K562 (cell line): Measurements from ENCODE around the gene UFL1. TPM values are rescaled to one million over a fixed set of nuclear protein-coding genes. Genes with fewer than 3 reads are reported as not detected.
A peak's percentile ranks its signal among the peaks of the same experiment; 100 is the strongest.

Experiments used
- ATAC-seq: fragments of 200-7000 bp; cut with Tn5 transposase; 3 replicates; pipeline ENCODE4 v1.9.1; 2020; ENCODE audit warnings: moderate library complexity
- BruUV-seq: library from RNA; stranded (reverse); fragments of 400-500 nt; replicated peaks from 2 replicates; lab custom pipeline; 2021; lab: Mats Ljungman, UMichigan
- CTCF ChIA-PET: fragments of 300-600 bp; formaldehyde crosslinking; extraction: SDS; loops from one replicate; lab custom pipeline; 2021; ENCODE audit warnings: low intra/inter-chr PET ratio; lab: Yijun Ruan, JAX
- POLR2A ChIA-PET: fragments of 300-600, 350-650 bp; sonication (Branson Sonifier 250); formaldehyde crosslinking; extraction: SDS; loops from one replicate; lab custom pipeline; 2021; ENCODE audit warnings: antibody characterized with exemption, inconsistent platforms; lab: Yijun Ruan, JAX
- DNase-seq, 4 experiments: peaks; one replicate each; pipeline versions ENCODE4 v3.0.0 to v3.0.0-alpha.2; 2011 to 2018; ENCODE audit warnings: low spot score in 3 of 4, mixed read lengths in 3 of 4; ENCODE audit errors: extremely low read depth in 1 of 4
- FAIRE-seq: peaks from 2 replicates; lab custom pipeline; 2011; peaks lifted over from hg19 to GRCh38; lab: Jason Lieb, UNC
- H2AFZ ChIP-seq: 2 replicates; pipeline ENCODE4 v1.6.0; 2011; ENCODE audit warnings: low read depth, low read length, control low read depth, inconsistent platforms
- H3K27ac ChIP-seq: fragments of 200-600 bp; 3 replicates; pipeline ENCODE4 v1.8.0; 2011; ENCODE audit warnings: low read depth, mild to moderate bottlenecking, control low read depth, inconsistent platforms, low read length, moderate library complexity, mixed read lengths; ENCODE audit errors: extremely low read depth
- H3K27me3 ChIP-seq, 2 experiments: fragments of 300-600 bp in 1 of 2; 2 replicates in 1 of 2; 3 replicates in 1 of 2; pipeline versions ENCODE4 v1.6.0 to v1.8.0; 2011; ENCODE audit warnings: inconsistent platforms in 2 of 2, low read length in 2 of 2, mild to moderate bottlenecking in 1 of 2, mixed read lengths in 1 of 2, moderate library complexity in 1 of 2; ENCODE audit not compliant: control insufficient read depth in 2 of 2, insufficient read depth in 2 of 2
- H3K36me3 ChIP-seq: fragments of 300-600 bp; 3 replicates; pipeline ENCODE4 v1.8.0; 2011; ENCODE audit warnings: mild to moderate bottlenecking, low read length, inconsistent platforms; ENCODE audit not compliant: control insufficient read depth, insufficient read depth
- H3K4me1 ChIP-seq, 2 experiments: fragments of 200-600 bp in 1 of 2; replicated peaks in 1 of 2; 2 replicates in 1 of 2; 3 replicates in 1 of 2; pipeline versions ENCODE4 v1.5.1 to v1.8.0; 2011; ENCODE audit warnings: inconsistent platforms in 2 of 2, low read length in 2 of 2, mild to moderate bottlenecking in 1 of 2, mixed read lengths in 1 of 2, moderate library complexity in 1 of 2; ENCODE audit not compliant: control insufficient read depth in 2 of 2, insufficient read depth in 2 of 2
- H3K4me2 ChIP-seq: 2 replicates; pipeline ENCODE4 v1.6.1; 2011; ENCODE audit warnings: low read length, control low read depth, inconsistent platforms, mixed read lengths; ENCODE audit not compliant: insufficient read depth
- H3K4me3 ChIP-seq: fragments of 200-600 bp; sonication (generic), shearing (Covaris generic); 2 replicates; pipeline ENCODE4 v1.5.1; 2016; ENCODE audit warnings: control low read depth, inconsistent platforms
- H3K79me2 ChIP-seq: fragments of 200-600 bp; 3 replicates; pipeline ENCODE4 v1.8.0; 2011; ENCODE audit warnings: low read length, inconsistent platforms; ENCODE audit not compliant: control insufficient read depth, insufficient read depth
- H3K9ac ChIP-seq, 2 experiments: 2 replicates each; pipeline versions ENCODE4 v1.6.0 to v1.6.1; 2011; ENCODE audit warnings: low read depth in 2 of 2, low read length in 2 of 2, control low read depth in 1 of 2, inconsistent platforms in 1 of 2, mild to moderate bottlenecking in 1 of 2, mixed read lengths in 1 of 2; ENCODE audit not compliant: insufficient read depth in 1 of 2
- H3K9me1 ChIP-seq: one replicate; pipeline ENCODE4 v1.6.0; 2011; ENCODE audit warnings: inconsistent platforms, mild to moderate bottlenecking, low read length, moderate library complexity; ENCODE audit not compliant: control insufficient read depth, insufficient read depth
- H3K9me3 ChIP-seq: replicated peaks from 2 replicates; pipeline ENCODE4 v1.5.1; 2011; ENCODE audit warnings: low read depth, low read length, inconsistent platforms; ENCODE audit not compliant: control insufficient read depth, insufficient read depth
- H4K20me1 ChIP-seq: replicated peaks from 2 replicates; pipeline ENCODE4 v1.6.1; 2011; ENCODE audit warnings: low read length, inconsistent platforms, mixed read lengths; ENCODE audit not compliant: control insufficient read depth, insufficient read depth
- ATF3 ChIP-seq, 2 experiments: fragments of 450-650 bp in 1 of 2; sonication (generic) in 1 of 2; formaldehyde crosslinking in 1 of 2; IDR thresholded peaks in 1 of 2; conservative IDR thresholded peaks in 1 of 2; 2 replicates each; pipeline versions ENCODE4 v1.6.1 to v1.8.1; 2016 to 2023; ENCODE audit warnings: mild to moderate bottlenecking in 2 of 2, moderate library complexity in 2 of 2, inconsistent platforms in 1 of 2, missing genetic modification reagents in 1 of 2
- CUX1 ChIP-seq: fragments of 200-800 bp; sonication (Bioruptor generic); IDR thresholded peaks from 2 replicates; pipeline ENCODE4 v1.6.1; 2016; ENCODE audit warnings: missing genetic modification characterization, missing compliant biosample characterization
- HMGN3 ChIP-seq: IDR thresholded peaks from 2 replicates; pipeline ENCODE4 v1.6.1; 2011; ENCODE audit warnings: borderline replicate concordance, low read depth, mild to moderate bottlenecking, mixed read lengths, low read length; ENCODE audit not compliant: insufficient read length; ENCODE audit errors: extremely low read depth
- NUFIP1 ChIP-seq: fragments of 450-650 bp; IDR thresholded peaks from 2 replicates; pipeline ENCODE4 v1.6.1; 2018; ENCODE audit not compliant: partially characterized antibody
- PTTG1 ChIP-seq: fragments of 450-650 bp; IDR thresholded peaks from 2 replicates; pipeline ENCODE4 v1.6.1; 2016; ENCODE audit warnings: low read depth, mild to moderate bottlenecking, missing genetic modification characterization, missing compliant biosample characterization
- TCF15 ChIP-seq: fragments of 250-450 bp; sonication (Bioruptor Pico); IDR thresholded peaks from 2 replicates; pipeline ENCODE4 v1.8.0; 2022; ENCODE audit warnings: moderate library complexity, mild to moderate bottlenecking, inconsistent platforms
- WGBS: fragments of 100-300 bp; shearing (Covaris generic); methylation state at CpG from one replicate; pipeline ENCODE4 v1.1.6; 2016; ENCODE audit warnings: low coverage, mixed read lengths; ENCODE audit not compliant: insufficient coverage; ENCODE audit errors: missing lambda C conversion rate; 5-methylcytosine and 5-hydroxymethylcytosine counted together
- in situ Hi-C: fragments of 300-500 bp; cut with MboI; formaldehyde crosslinking; loops from 4 replicates; pipeline ENCODE4 v1.15.0; 2018; ENCODE audit warnings: inconsistent platforms, mixed read lengths
- intact Hi-C: fragments of 100-400 bp; cut with micrococcal nuclease; formaldehyde crosslinking; loops from 2 replicates; pipeline ENCODE4 v1.14.2; 2022
- polyA plus RNA-seq, 8 experiments: library from polyadenylated mRNA; depleted of rRNA in 4 of 8; stranded (reverse) in 5 of 8; unstranded in 3 of 8; fragments of >200 nt; fragmentation: Nextera tagmentation in 2 of 8; fragmentation: Illumina TruSeq in 1 of 8; extraction: Ambion mirVana in 2 of 8; extraction: Trizol in 1 of 8; gene quantifications; 2 replicates each; pipeline versions ENCODE4 v1.2.1 to v1.2.3, GENCODE V29; 2011 to 2014; ENCODE audit warnings: inconsistent platforms in 1 of 8, missing spikeins in 1 of 8
- total RNA-seq, 7 experiments: library from RNA; depleted of rRNA in 6 of 7; stranded (reverse); fragments of >200 nt in 6 of 7; fragmentation: Illumina TruSeq in 2 of 7; extraction: Trizol in 2 of 7; gene quantifications; 2 replicates each; pipeline versions ENCODE4 v1.2.1 to v1.2.3, GENCODE V29; 2011 to 2021; ENCODE audit warnings: low replicate concordance in 1 of 7
- TF ChIP-seq, protein P1 (sequence below): fragments of 150-350 bp; IDR thresholded peaks from 2 replicates; pipeline ENCODE4 v1.6.1; 2014; ENCODE audit warnings: low read depth, mild to moderate bottlenecking, low read length, borderline replicate concordance

UFL1 gene
- total and polyA plus RNA-seq, 9 of the 15 experiments (the other 6 are each of a cell fraction or from before 2014, with no cell fraction given), result 10.9 to 23.1 (median 18.3) TPM

- Histone ChIP-seq H3K27ac (peak overlapping the region; percentile 97), H3K9me3 (no peaks in the 10 kb centered on the region), H3K36me3 (peaks cover 10% of the 10 kb centered on the region; the same call in 1 of the 3 replicates), H2AFZ (peak overlapping the region; percentile 20; the same call in 1 of the 2 replicates), H3K4me1 (peaks cover 2 to 3% of the 10 kb centered on the region in 2 experiments; a peak in 3 of 5 replicates), H3K27me3 (no peaks in the 10 kb centered on the region), H3K79me2 (peaks cover 40% of the 10 kb centered on the region), H3K9me1 (no peaks in the 10 kb centered on the region), H3K9ac (peak overlapping the region; percentile 36 to 91; a peak in 2 of 4 replicates), H3K4me2 (peak overlapping the region; percentile 90), H4K20me1 (no peaks in the 10 kb centered on the region), H3K4me3 (peak overlapping the region; percentile 87)
- 22% methylated on average over 6 of the region's 6 CpGs for WGBS
- in situ Hi-C loops, result no loop called here
- BruUV-seq, result TSS peak; percentile 76
- FAIRE-seq (no peak), ATAC-seq (0 out of 3 replicates have a peak, but pooled peaks have one; percentile 7), DNase-seq (peak in 1 of 4 experiments; percentile 47)
- ChIA-PET POLR2A (interaction anchor here (0.8 kb wide), 1 partner anchor 60 kb away, joined by 3 read pairs; no protein-coding TSS in a partner anchor), CTCF (interaction anchor here (0.6 kb wide), 1 partner anchor 372 kb away, joined by 3 read pairs; no protein-coding TSS in a partner anchor)
- intact Hi-C loops, result loop anchor here (5.0 to 10.0 kb wide), 3 partner anchors 377 to 1003 kb away; partner anchors contain the start of genes KLHL32 and NDUFAF4
- 0 out of 2 replicates have a peak, but pooled peaks have one; percentile 12 for TF ChIP-seq ATF3 (IDR thresholded peaks at IDR 0.05)
- TF ChIP-seq ATF3 (CRISPR knock-in tag; conservative IDR thresholded peaks at IDR 0.05), result no peak
- TF ChIP-seq, protein P1, sequence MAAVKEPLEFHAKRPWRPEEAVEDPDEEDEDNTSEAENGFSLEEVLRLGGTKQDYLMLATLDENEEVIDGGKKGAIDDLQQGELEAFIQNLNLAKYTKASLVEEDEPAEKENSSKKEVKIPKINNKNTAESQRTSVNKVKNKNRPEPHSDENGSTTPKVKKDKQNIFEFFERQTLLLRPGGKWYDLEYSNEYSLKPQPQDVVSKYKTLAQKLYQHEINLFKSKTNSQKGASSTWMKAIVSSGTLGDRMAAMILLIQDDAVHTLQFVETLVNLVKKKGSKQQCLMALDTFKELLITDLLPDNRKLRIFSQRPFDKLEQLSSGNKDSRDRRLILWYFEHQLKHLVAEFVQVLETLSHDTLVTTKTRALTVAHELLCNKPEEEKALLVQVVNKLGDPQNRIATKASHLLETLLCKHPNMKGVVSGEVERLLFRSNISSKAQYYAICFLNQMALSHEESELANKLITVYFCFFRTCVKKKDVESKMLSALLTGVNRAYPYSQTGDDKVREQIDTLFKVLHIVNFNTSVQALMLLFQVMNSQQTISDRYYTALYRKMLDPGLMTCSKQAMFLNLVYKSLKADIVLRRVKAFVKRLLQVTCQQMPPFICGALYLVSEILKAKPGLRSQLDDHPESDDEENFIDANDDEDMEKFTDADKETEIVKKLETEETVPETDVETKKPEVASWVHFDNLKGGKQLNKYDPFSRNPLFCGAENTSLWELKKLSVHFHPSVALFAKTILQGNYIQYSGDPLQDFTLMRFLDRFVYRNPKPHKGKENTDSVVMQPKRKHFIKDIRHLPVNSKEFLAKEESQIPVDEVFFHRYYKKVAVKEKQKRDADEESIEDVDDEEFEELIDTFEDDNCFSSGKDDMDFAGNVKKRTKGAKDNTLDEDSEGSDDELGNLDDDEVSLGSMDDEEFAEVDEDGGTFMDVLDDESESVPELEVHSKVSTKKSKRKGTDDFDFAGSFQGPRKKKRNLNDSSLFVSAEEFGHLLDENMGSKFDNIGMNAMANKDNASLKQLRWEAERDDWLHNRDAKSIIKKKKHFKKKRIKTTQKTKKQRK, result no peak
- no peak for TF ChIP-seq NUFIP1
- TF ChIP-seq PTTG1 (tag), result peak; percentile 75
- TF ChIP-seq CUX1 (CRISPR knock-in tag), result 0 out of 2 replicates have a peak, but pooled peaks have one; percentile 67
- no peak for TF ChIP-seq HMGN3
- 0 out of 2 replicates have a peak, but pooled peaks have one; percentile 28 for TF ChIP-seq TCF15 (CRISPR knock-in tag)
Measured at GRCh38 chr6:96520171-96521115, 1.2 kb upstream of the UFL1 start.
